ENCODE results near the gene PRICKLE4. TPM values are rescaled to one million over a fixed set of nuclear protein-coding genes. Genes with fewer than 3 reads are reported as not detected.

PRICKLE4 gene
- total RNA-seq, 1 experiment from 2014 or later: 1.6 TPM

GRCh38 chr6:41775293-41775882 lies 5.2 kb upstream of the PRICKLE4 start:
- in situ Hi-C loops (cut with HindIII; ENCODE audit: low pct_unique_long_range_greater_than_20kb, low sequenced_read_pairs) (no loop called here), intact Hi-C loops (cut with micrococcal nuclease; ENCODE audit: unreplicated experiment) (loop anchor here (5.0 kb wide), 1 partner anchor 173 kb away; no protein-coding TSS in a partner anchor)
- POLR2A ChIA-PET: no interaction called here
- Histone ChIP-seq H3K36me3 (ENCODE audit: control insufficient read depth, insufficient read depth, low read length) (peaks cover 2% of the 10 kb centered on the region; the same call in 1 of the 2 replicates), H3K4me1 (ENCODE audit: control insufficient read depth, insufficient read depth, low read length) (peaks cover 5% of the 10 kb centered on the region), H3K27ac (ENCODE audit: low read length) (no peak overlapping the region), H3K9me3 (ENCODE audit: control insufficient read depth, insufficient read depth, low read depth, low read length) (no peaks in the 10 kb centered on the region), H3K27me3 (ENCODE audit: control insufficient read depth, insufficient read depth, low read length) (no peaks in the 10 kb centered on the region), H3K4me3 (ENCODE audit: low read depth in 2 of 2, low read length in 2 of 2) (no peak overlapping the region)
- DNase-seq (ENCODE audit: low read depth, low spot score) (no peak), ATAC-seq (no peak)
- no peak for TF ChIP-seq SIN3A (IDR thresholded peaks at IDR 0.05; ENCODE audit: borderline replicate concordance, insufficient read depth, low read depth, low read length)
- CTCF ChIA-PET: interaction anchor here (1.3 kb wide), 1 partner anchor 81 kb away, joined by 3 read pairs; no protein-coding TSS in a partner anchor
- BruUV-seq (replicated peaks): no TSS peak

- no peaks in the 10 kb centered on the region for H3K27me3 ChIP-seq (ENCODE audit: control insufficient read depth, insufficient read depth, low read length)
- no peak overlapping the region for H3K27ac ChIP-seq (ENCODE audit: low read length)
- ChIA-PET CTCF (interaction anchor here (0.6 to 1.1 kb wide), 2 partner anchors 14 to 43 kb away, joined by 3 to 5 read pairs; no protein-coding TSS in a partner anchor), POLR2A (no interaction called here)
- BruUV-seq (replicated peaks): TSS peak; percentile 62
- DNase-seq (ENCODE audit: low read depth, low spot score) (no peak), ATAC-seq (no peak)
- no peak for TF ChIP-seq SIN3A (IDR thresholded peaks at IDR 0.05; ENCODE audit: borderline replicate concordance, insufficient read depth, low read depth, low read length)
- TF ChIP-seq TCF7L2 (IDR thresholded peaks at IDR 0.05; ENCODE audit: low read depth, low read length): no peak
- TF ChIP-seq, protein P1, sequence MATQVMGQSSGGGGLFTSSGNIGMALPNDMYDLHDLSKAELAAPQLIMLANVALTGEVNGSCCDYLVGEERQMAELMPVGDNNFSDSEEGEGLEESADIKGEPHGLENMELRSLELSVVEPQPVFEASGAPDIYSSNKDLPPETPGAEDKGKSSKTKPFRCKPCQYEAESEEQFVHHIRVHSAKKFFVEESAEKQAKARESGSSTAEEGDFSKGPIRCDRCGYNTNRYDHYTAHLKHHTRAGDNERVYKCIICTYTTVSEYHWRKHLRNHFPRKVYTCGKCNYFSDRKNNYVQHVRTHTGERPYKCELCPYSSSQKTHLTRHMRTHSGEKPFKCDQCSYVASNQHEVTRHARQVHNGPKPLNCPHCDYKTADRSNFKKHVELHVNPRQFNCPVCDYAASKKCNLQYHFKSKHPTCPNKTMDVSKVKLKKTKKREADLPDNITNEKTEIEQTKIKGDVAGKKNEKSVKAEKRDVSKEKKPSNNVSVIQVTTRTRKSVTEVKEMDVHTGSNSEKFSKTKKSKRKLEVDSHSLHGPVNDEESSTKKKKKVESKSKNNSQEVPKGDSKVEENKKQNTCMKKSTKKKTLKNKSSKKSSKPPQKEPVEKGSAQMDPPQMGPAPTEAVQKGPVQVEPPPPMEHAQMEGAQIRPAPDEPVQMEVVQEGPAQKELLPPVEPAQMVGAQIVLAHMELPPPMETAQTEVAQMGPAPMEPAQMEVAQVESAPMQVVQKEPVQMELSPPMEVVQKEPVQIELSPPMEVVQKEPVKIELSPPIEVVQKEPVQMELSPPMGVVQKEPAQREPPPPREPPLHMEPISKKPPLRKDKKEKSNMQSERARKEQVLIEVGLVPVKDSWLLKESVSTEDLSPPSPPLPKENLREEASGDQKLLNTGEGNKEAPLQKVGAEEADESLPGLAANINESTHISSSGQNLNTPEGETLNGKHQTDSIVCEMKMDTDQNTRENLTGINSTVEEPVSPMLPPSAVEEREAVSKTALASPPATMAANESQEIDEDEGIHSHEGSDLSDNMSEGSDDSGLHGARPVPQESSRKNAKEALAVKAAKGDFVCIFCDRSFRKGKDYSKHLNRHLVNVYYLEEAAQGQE (IDR thresholded peaks at IDR 0.05; ENCODE audit: insufficient read depth in 1 of 2, low read depth in 2 of 2, low read length in 1 of 2): no peak
- TF ChIP-seq CTCF (IDR thresholded peaks at IDR 0.05): no peak
- TF ChIP-seq POLR2AphosphoS5 (IDR thresholded peaks at IDR 0.05; ENCODE audit: low read depth, low read length): no peak
- peaks cover 2% of the 10 kb centered on the region; the same call in 1 of the 2 replicates for H3K36me3 ChIP-seq (ENCODE audit: control insufficient read depth, insufficient read depth, low read length)
- no peak overlapping the region for H3K4me3 ChIP-seq (ENCODE audit: low read depth in 2 of 2, low read length in 2 of 2)
- in situ Hi-C loops (cut with HindIII; ENCODE audit: low pct_unique_long_range_greater_than_20kb, low sequenced_read_pairs): no loop called here
- H3K4me1 ChIP-seq (ENCODE audit: control insufficient read depth, insufficient read depth, low read length): peaks cover 5% of the 10 kb centered on the region
- H3K9me3 ChIP-seq (ENCODE audit: control insufficient read depth, insufficient read depth, low read depth, low read length): no peaks in the 10 kb centered on the region
- intact Hi-C loops (cut with micrococcal nuclease; ENCODE audit: unreplicated experiment): loop anchor here (5.0 kb wide), 1 partner anchor 175 kb away; no protein-coding TSS in a partner anchor
Measured at GRCh38 chr6:41777551-41778285, 2.9 kb upstream of the PRICKLE4 start.

All from Panc1 (cell line).